Upper lobe of left lung (tissue), 4 donors: ENCODE measurements around the gene PLPP6.

Experiments
- EP300 ChIP-seq, 4 donors: sonication (generic); formaldehyde crosslinking; IDR thresholded peaks; one replicate each; pipeline ENCODE4 v1.5.1; 2017; ENCODE audit warnings: antibody characterized with exemption in 4 of 4, control low read depth in 2 of 4
- POLR2A ChIP-seq, 4 donors: fragments of 450-650 bp; IDR thresholded peaks; one replicate each; pipeline ENCODE4 v1.5.1; 2016 to 2017; ENCODE audit warnings: antibody characterized with exemption in 4 of 4, mild to moderate bottlenecking in 2 of 4
- POLR2AphosphoS5 ChIP-seq, 2 donors: sonication (generic); formaldehyde crosslinking; IDR thresholded peaks; one replicate each; pipeline ENCODE4 v1.5.1; 2017; ENCODE audit warnings: antibody characterized with exemption in 2 of 2
- TF ChIP-seq, protein P1 (sequence below), 6 experiments: fragments of 450-650 bp in 4 of 6; fragments of 200-600 bp in 2 of 6; sonication (generic) in 2 of 6; IDR thresholded peaks; one replicate each; pipeline ENCODE4 v1.5.1; 2016 to 2019; ENCODE audit warnings: antibody characterized with exemption in 6 of 6

DNA sequence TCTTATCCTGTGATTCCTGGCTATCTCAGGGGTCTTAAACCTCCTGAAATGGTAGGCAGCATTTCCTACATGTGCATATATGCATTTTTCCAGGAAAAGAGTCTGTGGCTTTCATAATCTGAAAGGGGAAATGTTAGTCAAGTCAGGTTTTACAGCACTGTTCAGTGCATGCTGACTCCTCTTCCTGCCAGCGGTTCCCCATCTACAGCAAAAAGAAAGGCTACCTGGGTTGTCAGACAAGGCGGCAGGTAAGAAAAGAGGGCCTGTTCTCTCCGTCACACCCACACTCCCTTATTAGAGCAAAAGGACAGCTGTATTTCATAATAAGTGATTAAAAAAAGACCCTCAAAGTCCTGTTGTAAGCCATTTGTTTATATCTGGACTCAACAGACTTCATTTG, 8.5 kb downstream of the PLPP6 start:
- no peak for TF ChIP-seq POLR2A (IDR thresholded peaks at IDR 0.05)
- TF ChIP-seq, protein P1, sequence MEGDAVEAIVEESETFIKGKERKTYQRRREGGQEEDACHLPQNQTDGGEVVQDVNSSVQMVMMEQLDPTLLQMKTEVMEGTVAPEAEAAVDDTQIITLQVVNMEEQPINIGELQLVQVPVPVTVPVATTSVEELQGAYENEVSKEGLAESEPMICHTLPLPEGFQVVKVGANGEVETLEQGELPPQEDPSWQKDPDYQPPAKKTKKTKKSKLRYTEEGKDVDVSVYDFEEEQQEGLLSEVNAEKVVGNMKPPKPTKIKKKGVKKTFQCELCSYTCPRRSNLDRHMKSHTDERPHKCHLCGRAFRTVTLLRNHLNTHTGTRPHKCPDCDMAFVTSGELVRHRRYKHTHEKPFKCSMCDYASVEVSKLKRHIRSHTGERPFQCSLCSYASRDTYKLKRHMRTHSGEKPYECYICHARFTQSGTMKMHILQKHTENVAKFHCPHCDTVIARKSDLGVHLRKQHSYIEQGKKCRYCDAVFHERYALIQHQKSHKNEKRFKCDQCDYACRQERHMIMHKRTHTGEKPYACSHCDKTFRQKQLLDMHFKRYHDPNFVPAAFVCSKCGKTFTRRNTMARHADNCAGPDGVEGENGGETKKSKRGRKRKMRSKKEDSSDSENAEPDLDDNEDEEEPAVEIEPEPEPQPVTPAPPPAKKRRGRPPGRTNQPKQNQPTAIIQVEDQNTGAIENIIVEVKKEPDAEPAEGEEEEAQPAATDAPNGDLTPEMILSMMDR (IDR thresholded peaks at IDR 0.05) = no peak
- TF ChIP-seq POLR2AphosphoS5 (IDR thresholded peaks at IDR 0.05) = no peak
- no peak for TF ChIP-seq EP300 (IDR thresholded peaks at IDR 0.05)
